Suprapubic skin (tissue), 4 donors: Measurements from ENCODE around the gene NOC4L. TPM values are rescaled to one million over a fixed set of nuclear protein-coding genes. Genes with fewer than 3 reads are reported as not detected.
"Not testable (repeated sequence)": the region's sequence is repeated elsewhere in the genome, so short reads cannot be mapped to it uniquely, and the experiment has no call there.

ENCODE experiments used
- DNase-seq, 2 donors: peaks; one replicate each; pipeline ENCODE4 v3.0.0-alpha.2; 2019; ENCODE audit warnings: low spot score in 2 of 2
- H3K27ac ChIP-seq: fragments of 200-600 bp; sonication (generic); one replicate; pipeline ENCODE4 v1.5.1; 2019
- H3K27me3 ChIP-seq: fragments of 200-600 bp; sonication (generic); one replicate; pipeline ENCODE4 v1.5.1; 2019
- H3K36me3 ChIP-seq: fragments of 200-600 bp; sonication (generic); one replicate; pipeline ENCODE4 v1.5.1; 2019
- H3K4me1 ChIP-seq: fragments of 200-600 bp; sonication (generic); one replicate; pipeline ENCODE4 v1.5.1; 2019
- H3K4me3 ChIP-seq: fragments of 200-600 bp; sonication (generic); one replicate; pipeline ENCODE4 v1.5.1; 2019; ENCODE audit warnings: mild to moderate bottlenecking
- H3K9me3 ChIP-seq: fragments of 200-600 bp; sonication (generic); one replicate; pipeline ENCODE4 v1.5.1; 2019
- CTCF ChIP-seq, 2 donors: fragments of 200-600 bp in 1 of 2; fragments of 450-650 bp in 1 of 2; sonication (generic) in 1 of 2; IDR thresholded peaks; one replicate each; pipeline ENCODE4 v1.5.1; 2016 to 2019; ENCODE audit warnings: antibody characterized with exemption in 2 of 2, mild to moderate bottlenecking in 1 of 2, moderate library complexity in 1 of 2
- EP300 ChIP-seq: sonication (generic); formaldehyde crosslinking; IDR thresholded peaks from one replicate; pipeline ENCODE4 v1.6.1; 2017; ENCODE audit warnings: antibody characterized with exemption
- POLR2A ChIP-seq, 2 donors: fragments of 450-650 bp; IDR thresholded peaks; one replicate each; pipeline ENCODE4 v1.6.1; 2017; ENCODE audit warnings: antibody characterized with exemption in 2 of 2, mild to moderate bottlenecking in 2 of 2, moderate library complexity in 2 of 2
- POLR2AphosphoS5 ChIP-seq, 3 donors: sonication (generic); formaldehyde crosslinking; IDR thresholded peaks; one replicate each; pipeline ENCODE4 v1.6.1; 2017; ENCODE audit warnings: antibody characterized with exemption in 3 of 3
- WGBS: methylation state at CpG from one replicate; pipeline ENCODE4 v1.1.5; 2018; 5-methylcytosine and 5-hydroxymethylcytosine counted together
- total RNA-seq, 4 donors: library from RNA; depleted of rRNA; stranded (reverse); fragments of >200 nt; gene quantifications; one replicate each; pipeline ENCODE4 v1.1.0, GENCODE V29; 2016

NOC4L gene
- total RNA-seq, 4 donors from 2014 or later, result 13.9 to 20.4 (median 16.0) TPM

- Histone ChIP-seq H3K27me3 (no peaks in the 10 kb centered on the region), H3K4me1 (no peaks in the 10 kb centered on the region), H3K9me3 (no peaks in the 10 kb centered on the region), H3K4me3 (no peak overlapping the region), H3K36me3 (peaks cover 20% of the 10 kb centered on the region), H3K27ac (no peak overlapping the region)
- DNase-seq, result peak in 1 of 2 donors; percentile 67
- WGBS, result 89% methylated on average over 9 of the region's 9 CpGs
- no peak for TF ChIP-seq CTCF (IDR thresholded peaks at IDR 0.05)
- TF ChIP-seq POLR2A (IDR thresholded peaks at IDR 0.05), result no peak
- TF ChIP-seq POLR2AphosphoS5 (IDR thresholded peaks at IDR 0.05), result no peak
- no peak for TF ChIP-seq EP300
These were observed 42.0 kb upstream of the NOC4L start for GRCh38 chr12:132102297-132102696.

- not testable (repeated sequence) for H3K4me3 ChIP-seq, H3K27ac ChIP-seq, H3K9me3 ChIP-seq, H3K27me3 ChIP-seq, H3K4me1 ChIP-seq
- WGBS, result 78% methylated on average over 14 of the region's 14 CpGs
- peaks cover 21% of the 10 kb centered on the region for H3K36me3 ChIP-seq
- peak in 1 of 2 donors; percentile 71 for DNase-seq
These were observed 41.2 kb upstream of the NOC4L start for GRCh38 chr12:132103072-132103471.

- H3K27me3 ChIP-seq, result no peaks in the 10 kb centered on the region
- H3K4me1 ChIP-seq, result no peaks in the 10 kb centered on the region
- peak in 1 of 2 donors; percentile 58 for DNase-seq
- WGBS, result 94% methylated on average over 24 of the region's 26 CpGs
- no peaks in the 10 kb centered on the region for H3K9me3 ChIP-seq
- peaks cover 27% of the 10 kb centered on the region for H3K36me3 ChIP-seq
- TF ChIP-seq CTCF (IDR thresholded peaks at IDR 0.05) (no peak), POLR2A (IDR thresholded peaks at IDR 0.05) (no peak), EP300 (no peak), POLR2AphosphoS5 (IDR thresholded peaks at IDR 0.05) (no peak)
- H3K4me3 ChIP-seq, result no peak overlapping the region
- no peak overlapping the region for H3K27ac ChIP-seq
These were observed 40.5 kb upstream of the NOC4L start for GRCh38 chr12:132103542-132104308.

GRCh38 chr12:132105467-132105866, 38.8 kb upstream of the NOC4L start:
- H3K27me3 ChIP-seq, result no peaks in the 10 kb centered on the region
- no peaks in the 10 kb centered on the region for H3K4me1 ChIP-seq
- peaks cover 32% of the 10 kb centered on the region for H3K36me3 ChIP-seq
- no peak for TF ChIP-seq POLR2A (IDR thresholded peaks at IDR 0.05)
- TF ChIP-seq EP300, result no peak
- no peak for TF ChIP-seq POLR2AphosphoS5 (IDR thresholded peaks at IDR 0.05)
- no peak for TF ChIP-seq CTCF (IDR thresholded peaks at IDR 0.05)
- whole genome bisulfite sequencing, result 78% methylated on average over 4 of the region's 6 CpGs
- no peak overlapping the region for H3K4me3 ChIP-seq
- no peak overlapping the region for H3K27ac ChIP-seq
- no peaks in the 10 kb centered on the region for H3K9me3 ChIP-seq
- no peak for DNase-seq

- no peaks in the 10 kb centered on the region for H3K9me3 ChIP-seq
- no peaks in the 10 kb centered on the region for H3K4me1 ChIP-seq
- H3K36me3 ChIP-seq, result peaks cover 44% of the 10 kb centered on the region
- H3K27ac ChIP-seq, result no peak overlapping the region
- no peak for TF ChIP-seq POLR2AphosphoS5 (IDR thresholded peaks at IDR 0.05)
- no peak for TF ChIP-seq POLR2A (IDR thresholded peaks at IDR 0.05)
- no peak for TF ChIP-seq CTCF (IDR thresholded peaks at IDR 0.05)
- no peak for TF ChIP-seq EP300
- no peak for DNase-seq
- WGBS, result 96% methylated on average over 7 of the region's 7 CpGs
- no peaks in the 10 kb centered on the region for H3K27me3 ChIP-seq
- H3K4me3 ChIP-seq, result no peak overlapping the region
These were observed 37.3 kb upstream of the NOC4L start for GRCh38 chr12:132106921-132107320.
